AG10803 (cell line): ENCODE measurements around the gene CHD2.

Experiments
- DNase-seq: peaks from one replicate; pipeline ENCODE4 v3.0.0; 2010; ENCODE audit warnings: low read depth
- H3K4me3 ChIP-seq: 2 replicates; pipeline ENCODE4 v1.5.1; 2011; ENCODE audit warnings: mild to moderate bottlenecking, low read length, control low read depth
- CTCF ChIP-seq: conservative IDR thresholded peaks from 2 replicates; pipeline ENCODE4 v1.5.1; 2011; ENCODE audit warnings: mild to moderate bottlenecking, low read length, control low read depth, inconsistent platforms

Gene CHD2

GRCh38 chr15:92943581-92943980, 43.5 kb downstream of the CHD2 start:
- no peak overlapping the region for H3K4me3 ChIP-seq
- DNase-seq, result no peak
- no peak for TF ChIP-seq CTCF

DNA sequence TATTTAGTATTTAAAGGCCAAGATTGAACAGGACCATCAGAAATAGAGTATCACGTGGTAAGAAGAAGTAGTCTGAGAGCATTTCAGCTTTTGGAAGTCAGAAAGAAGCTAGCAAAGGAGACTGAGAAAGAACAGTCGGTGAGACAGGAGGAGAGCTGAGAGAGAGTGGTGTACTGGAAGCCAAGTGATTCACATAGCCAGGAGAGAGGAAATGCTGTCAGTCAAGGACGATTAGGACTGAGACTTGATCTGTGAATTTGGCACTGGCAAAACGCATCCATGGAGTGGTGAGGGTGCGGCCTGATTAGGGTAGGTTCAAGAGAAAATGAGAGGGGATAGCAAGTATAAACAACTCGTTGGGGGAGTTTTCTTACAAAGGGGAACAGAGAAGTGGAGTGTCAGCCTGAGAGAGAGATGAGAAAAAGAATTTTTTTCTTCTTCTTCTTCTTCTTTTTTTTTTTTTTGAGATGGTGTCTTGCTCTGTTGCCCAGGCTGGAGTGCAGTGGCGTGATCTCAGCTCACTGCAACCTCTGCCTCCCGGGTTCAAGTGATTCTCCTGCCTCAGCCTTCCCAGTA, 44.9 kb downstream of the CHD2 start:
- no peak overlapping the region for H3K4me3 ChIP-seq
- no peak for TF ChIP-seq CTCF
- no peak for DNase-seq

DNA sequence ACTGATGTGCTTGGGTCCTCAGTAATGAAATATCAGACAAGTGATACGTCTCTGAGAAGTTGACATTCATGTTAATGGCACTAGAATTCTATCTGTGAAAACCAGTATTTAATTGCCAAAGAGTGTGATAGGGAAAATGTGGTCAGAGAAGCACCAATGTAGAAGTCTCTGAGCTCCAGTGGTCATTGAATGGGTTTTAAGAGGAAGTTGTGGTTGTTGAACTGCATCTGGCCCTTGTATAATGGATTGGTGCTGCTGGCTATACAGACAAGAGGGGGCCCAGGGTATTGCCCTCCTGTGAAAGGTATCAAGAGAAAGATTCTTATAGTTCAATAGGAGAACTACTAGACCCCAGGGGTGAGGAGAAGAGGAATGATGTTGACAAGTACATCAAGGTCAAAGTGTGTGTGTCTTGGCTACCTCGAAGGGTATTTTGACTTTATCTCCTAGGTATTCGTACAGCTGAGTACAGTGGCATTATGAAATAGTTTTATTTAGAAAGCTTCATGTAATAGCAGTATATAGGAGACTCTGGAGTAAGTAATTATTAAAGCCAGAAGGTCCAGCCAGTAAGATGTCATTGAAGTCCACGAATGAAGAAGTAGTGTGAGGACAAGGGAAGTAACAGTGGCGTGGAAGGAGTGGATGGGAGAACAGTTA, 47.1 kb downstream of the CHD2 start:
- H3K4me3 ChIP-seq, result no peak overlapping the region
- DNase-seq, result no peak
- TF ChIP-seq CTCF, result no peak

DNA sequence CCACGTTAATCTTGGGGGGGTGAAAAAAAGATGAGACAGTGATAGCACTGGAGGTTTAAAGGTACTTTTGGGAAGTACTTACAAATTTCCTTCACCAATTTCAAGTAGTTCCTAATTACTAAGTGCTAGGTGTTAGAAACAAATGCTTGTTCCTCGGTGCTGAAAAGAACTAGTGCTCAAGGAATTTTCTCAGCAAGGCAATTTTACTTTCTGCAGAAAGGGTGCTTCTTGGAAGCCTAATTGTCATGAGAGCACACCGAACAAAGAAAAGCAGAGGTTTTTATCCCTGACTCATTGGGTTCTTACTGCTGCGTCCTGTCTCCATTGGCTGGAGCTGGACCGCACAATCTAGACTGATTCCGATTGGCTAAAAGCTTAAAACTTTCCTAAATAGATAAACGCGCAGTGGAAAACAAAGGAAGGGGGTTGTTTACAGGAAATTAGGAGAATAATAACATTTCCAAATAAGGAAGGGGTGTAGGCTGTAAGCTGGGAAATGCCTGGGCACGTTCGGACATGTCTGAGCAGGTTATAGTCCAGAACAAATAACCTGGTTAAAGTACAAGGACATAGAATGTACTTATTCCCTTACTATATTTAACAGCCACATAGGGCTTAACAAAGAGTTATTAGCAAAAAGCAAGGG, 49.6 kb downstream of the CHD2 start:
- DNase-seq, result no peak
- H3K4me3 ChIP-seq, result no peak overlapping the region
- TF ChIP-seq CTCF, result no peak

GRCh38 chr15:92951800-92952457, 51.8 kb downstream of the CHD2 start:
- no peak for DNase-seq
- TF ChIP-seq CTCF, result no peak

GRCh38 chr15:92952458-92952850, 52.3 kb downstream of the CHD2 start:
- TF ChIP-seq CTCF, result no peak
- H3K4me3 ChIP-seq, result no peak overlapping the region
- DNase-seq, result no peak

More at GRCh38 chr15:92951800-92952457, 51.8 kb downstream of the CHD2 start:
- H3K4me3 ChIP-seq, result no peak overlapping the region
